HL-60 (cell line): ENCODE data around the gene ARMC10.

Experiments
- DNase-seq, 2 experiments: peaks; one replicate each; pipeline ENCODE4 v3.0.0-alpha.2; 2010 to 2020; ENCODE audit warnings: low read depth in 1 of 2, low spot score in 1 of 2
- H3K27ac ChIP-seq: fragments of 250-450 bp; sonication (Bioruptor Pico); replicated peaks from 2 replicates; pipeline ENCODE4 v1.5.1; 2020; ENCODE audit warnings: mild to moderate bottlenecking, moderate library complexity
- H3K27me3 ChIP-seq: fragments of 250-450 bp; sonication (Bioruptor Pico); 2 replicates; pipeline ENCODE4 v1.5.1; 2021; ENCODE audit warnings: mild to moderate bottlenecking, moderate library complexity; ENCODE audit not compliant: insufficient read depth, poor library complexity, severe bottlenecking
- H3K4me3 ChIP-seq: replicated peaks from 2 replicates; pipeline ENCODE4 v1.5.1; 2011; ENCODE audit warnings: mild to moderate bottlenecking, control low read depth, low read length; ENCODE audit not compliant: insufficient read depth
- GABPA ChIP-seq: IDR thresholded peaks from 2 replicates; pipeline ENCODE4 v1.6.1; 2012; ENCODE audit warnings: low read depth
- POLR2AphosphoS5 ChIP-seq: IDR thresholded peaks from 2 replicates; pipeline ENCODE4 v1.6.1; 2012; ENCODE audit warnings: low read depth
- SPI1 ChIP-seq: IDR thresholded peaks from 2 replicates; pipeline ENCODE4 v1.6.1; 2012; ENCODE audit warnings: low read depth, mild to moderate bottlenecking, borderline replicate concordance
- TF ChIP-seq, protein P1 (sequence below): IDR thresholded peaks from 2 replicates; pipeline ENCODE4 v1.6.1; 2012; ENCODE audit warnings: low read depth; ENCODE audit not compliant: insufficient replicate concordance
- TF ChIP-seq, protein P2 (sequence below): IDR thresholded peaks from one replicate; pipeline ENCODE4 v1.5.1; 2011; ENCODE audit warnings: low read length, control low read depth, inconsistent platforms; ENCODE audit not compliant: insufficient read depth

Gene ARMC10

DNA sequence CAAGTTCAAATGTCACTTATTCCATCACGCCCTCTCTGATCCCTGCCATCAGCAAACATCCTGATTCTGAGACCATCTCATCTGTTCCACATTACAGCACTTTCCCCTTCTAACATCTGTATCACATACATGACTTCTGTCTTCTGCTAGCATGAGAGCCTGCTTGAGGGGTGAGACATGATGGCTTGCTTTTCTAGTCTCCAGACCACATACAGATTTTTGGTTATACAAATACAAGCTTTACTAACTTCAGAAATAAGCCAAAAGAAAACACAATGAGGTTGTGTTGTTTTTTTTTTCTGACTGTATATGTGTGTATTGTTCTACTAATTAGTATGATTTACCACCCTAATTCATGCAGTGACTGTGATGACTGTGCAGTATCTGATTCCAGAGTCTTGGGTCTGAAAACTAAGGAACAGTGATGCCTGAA is 39.7 kb downstream of the ARMC10 start:
- Histone ChIP-seq H3K27me3 (no peaks in the 10 kb centered on the region), H3K27ac (no peak overlapping the region), H3K4me3 (no peak overlapping the region)
- DNase-seq: no peak
- TF ChIP-seq, protein P1, sequence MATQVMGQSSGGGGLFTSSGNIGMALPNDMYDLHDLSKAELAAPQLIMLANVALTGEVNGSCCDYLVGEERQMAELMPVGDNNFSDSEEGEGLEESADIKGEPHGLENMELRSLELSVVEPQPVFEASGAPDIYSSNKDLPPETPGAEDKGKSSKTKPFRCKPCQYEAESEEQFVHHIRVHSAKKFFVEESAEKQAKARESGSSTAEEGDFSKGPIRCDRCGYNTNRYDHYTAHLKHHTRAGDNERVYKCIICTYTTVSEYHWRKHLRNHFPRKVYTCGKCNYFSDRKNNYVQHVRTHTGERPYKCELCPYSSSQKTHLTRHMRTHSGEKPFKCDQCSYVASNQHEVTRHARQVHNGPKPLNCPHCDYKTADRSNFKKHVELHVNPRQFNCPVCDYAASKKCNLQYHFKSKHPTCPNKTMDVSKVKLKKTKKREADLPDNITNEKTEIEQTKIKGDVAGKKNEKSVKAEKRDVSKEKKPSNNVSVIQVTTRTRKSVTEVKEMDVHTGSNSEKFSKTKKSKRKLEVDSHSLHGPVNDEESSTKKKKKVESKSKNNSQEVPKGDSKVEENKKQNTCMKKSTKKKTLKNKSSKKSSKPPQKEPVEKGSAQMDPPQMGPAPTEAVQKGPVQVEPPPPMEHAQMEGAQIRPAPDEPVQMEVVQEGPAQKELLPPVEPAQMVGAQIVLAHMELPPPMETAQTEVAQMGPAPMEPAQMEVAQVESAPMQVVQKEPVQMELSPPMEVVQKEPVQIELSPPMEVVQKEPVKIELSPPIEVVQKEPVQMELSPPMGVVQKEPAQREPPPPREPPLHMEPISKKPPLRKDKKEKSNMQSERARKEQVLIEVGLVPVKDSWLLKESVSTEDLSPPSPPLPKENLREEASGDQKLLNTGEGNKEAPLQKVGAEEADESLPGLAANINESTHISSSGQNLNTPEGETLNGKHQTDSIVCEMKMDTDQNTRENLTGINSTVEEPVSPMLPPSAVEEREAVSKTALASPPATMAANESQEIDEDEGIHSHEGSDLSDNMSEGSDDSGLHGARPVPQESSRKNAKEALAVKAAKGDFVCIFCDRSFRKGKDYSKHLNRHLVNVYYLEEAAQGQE: no peak
- TF ChIP-seq SPI1: no peak
- no peak for TF ChIP-seq GABPA
- TF ChIP-seq POLR2AphosphoS5: no peak

DNA sequence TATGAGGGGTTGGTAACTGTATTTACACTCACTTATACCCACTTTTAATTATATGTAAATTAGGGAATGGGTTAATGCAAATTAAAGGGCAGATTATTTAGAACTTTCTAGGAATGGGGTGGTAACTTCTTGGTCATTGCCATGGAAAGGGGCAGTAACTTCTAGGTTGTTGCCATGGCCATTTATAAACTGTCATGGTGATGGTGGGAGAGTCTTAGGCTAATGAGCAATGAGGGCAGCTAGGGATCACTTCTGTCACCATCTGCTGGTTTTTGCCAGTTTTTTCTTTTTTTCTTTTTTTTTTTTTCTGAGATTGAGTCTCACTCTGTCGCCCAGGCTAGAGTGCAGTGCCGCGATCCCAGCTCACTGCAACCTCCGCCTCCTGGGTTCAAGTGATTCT is 40.8 kb downstream of the ARMC10 start:
- TF ChIP-seq SPI1: no peak
- TF ChIP-seq POLR2AphosphoS5: no peak
- no peak for TF ChIP-seq GABPA
- TF ChIP-seq, protein P2, sequence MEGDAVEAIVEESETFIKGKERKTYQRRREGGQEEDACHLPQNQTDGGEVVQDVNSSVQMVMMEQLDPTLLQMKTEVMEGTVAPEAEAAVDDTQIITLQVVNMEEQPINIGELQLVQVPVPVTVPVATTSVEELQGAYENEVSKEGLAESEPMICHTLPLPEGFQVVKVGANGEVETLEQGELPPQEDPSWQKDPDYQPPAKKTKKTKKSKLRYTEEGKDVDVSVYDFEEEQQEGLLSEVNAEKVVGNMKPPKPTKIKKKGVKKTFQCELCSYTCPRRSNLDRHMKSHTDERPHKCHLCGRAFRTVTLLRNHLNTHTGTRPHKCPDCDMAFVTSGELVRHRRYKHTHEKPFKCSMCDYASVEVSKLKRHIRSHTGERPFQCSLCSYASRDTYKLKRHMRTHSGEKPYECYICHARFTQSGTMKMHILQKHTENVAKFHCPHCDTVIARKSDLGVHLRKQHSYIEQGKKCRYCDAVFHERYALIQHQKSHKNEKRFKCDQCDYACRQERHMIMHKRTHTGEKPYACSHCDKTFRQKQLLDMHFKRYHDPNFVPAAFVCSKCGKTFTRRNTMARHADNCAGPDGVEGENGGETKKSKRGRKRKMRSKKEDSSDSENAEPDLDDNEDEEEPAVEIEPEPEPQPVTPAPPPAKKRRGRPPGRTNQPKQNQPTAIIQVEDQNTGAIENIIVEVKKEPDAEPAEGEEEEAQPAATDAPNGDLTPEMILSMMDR: no peak
- TF ChIP-seq, protein P1: no peak
- no peak for DNase-seq
- H3K27me3 ChIP-seq: no peaks in the 10 kb centered on the region
- no peak overlapping the region for H3K4me3 ChIP-seq
- H3K27ac ChIP-seq: no peak overlapping the region

DNA sequence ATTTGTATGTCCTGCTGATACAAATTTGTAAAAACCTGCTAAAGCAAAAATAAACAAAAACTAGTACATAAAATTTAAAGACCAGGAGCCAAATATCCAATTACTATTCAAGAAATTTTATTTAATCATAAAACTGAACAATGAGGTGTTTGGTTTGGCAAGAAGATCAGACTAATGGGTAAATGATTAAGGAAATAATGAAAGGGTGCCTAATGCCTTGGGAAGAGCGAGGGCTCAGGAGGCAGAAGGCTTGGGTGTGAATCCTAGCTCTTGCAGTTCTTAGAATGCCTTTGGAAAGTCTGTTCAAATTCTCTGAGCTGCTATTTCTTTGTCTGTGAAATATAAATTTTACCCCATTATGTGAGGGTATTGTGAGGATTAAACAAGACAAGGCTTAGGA is 41.6 kb downstream of the ARMC10 start:
- DNase-seq: no peak
- H3K27ac ChIP-seq: no peak overlapping the region
- no peaks in the 10 kb centered on the region for H3K27me3 ChIP-seq
- TF ChIP-seq, protein P1: no peak
- TF ChIP-seq, protein P2: no peak
- TF ChIP-seq SPI1 (no peak), GABPA (no peak)
- no peak overlapping the region for H3K4me3 ChIP-seq
